VCaP (cell line): ENCODE results near the gene MRPL21.

ENCODE experiments used
- H3K27ac ChIP-seq: fragments of 450-650 bp; 2 replicates; pipeline ENCODE4 v1.5.1; 2017
- TF ChIP-seq, protein P1 (sequence below): fragments of 450-650 bp; conservative IDR thresholded peaks from 2 replicates; pipeline ENCODE4 v1.5.1; 2017; ENCODE audit warnings: mild to moderate bottlenecking, moderate library complexity

The MRPL21 gene

DNA sequence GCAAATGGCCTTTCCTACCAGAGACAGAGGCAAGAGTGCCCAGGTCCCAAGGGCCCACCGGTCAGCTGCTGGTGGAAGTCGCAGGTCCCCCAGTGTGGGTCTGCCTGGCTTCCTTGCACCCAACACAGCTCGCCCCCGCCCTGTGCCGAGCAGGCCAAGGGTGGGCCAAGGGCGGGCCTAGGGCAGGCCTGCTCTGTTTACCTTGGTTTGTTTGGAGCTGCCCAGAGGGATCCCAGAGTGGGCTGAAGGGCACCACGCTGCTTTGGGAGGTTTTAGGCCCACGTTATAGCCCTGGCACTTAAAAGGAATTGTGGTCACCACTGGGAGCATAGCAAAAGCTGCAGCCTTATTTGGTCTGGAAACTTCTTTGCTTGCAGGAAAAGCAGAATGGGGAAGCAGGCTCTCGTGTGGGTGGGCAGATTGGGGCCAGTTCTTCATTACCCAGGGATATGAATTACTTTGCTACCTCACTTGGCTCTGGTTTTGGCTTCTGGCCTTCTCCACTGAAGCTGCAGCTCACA is 39.2 kb upstream of the MRPL21 start:
- no peak overlapping the region for H3K27ac ChIP-seq
- TF ChIP-seq, protein P1, sequence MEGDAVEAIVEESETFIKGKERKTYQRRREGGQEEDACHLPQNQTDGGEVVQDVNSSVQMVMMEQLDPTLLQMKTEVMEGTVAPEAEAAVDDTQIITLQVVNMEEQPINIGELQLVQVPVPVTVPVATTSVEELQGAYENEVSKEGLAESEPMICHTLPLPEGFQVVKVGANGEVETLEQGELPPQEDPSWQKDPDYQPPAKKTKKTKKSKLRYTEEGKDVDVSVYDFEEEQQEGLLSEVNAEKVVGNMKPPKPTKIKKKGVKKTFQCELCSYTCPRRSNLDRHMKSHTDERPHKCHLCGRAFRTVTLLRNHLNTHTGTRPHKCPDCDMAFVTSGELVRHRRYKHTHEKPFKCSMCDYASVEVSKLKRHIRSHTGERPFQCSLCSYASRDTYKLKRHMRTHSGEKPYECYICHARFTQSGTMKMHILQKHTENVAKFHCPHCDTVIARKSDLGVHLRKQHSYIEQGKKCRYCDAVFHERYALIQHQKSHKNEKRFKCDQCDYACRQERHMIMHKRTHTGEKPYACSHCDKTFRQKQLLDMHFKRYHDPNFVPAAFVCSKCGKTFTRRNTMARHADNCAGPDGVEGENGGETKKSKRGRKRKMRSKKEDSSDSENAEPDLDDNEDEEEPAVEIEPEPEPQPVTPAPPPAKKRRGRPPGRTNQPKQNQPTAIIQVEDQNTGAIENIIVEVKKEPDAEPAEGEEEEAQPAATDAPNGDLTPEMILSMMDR = no peak

DNA sequence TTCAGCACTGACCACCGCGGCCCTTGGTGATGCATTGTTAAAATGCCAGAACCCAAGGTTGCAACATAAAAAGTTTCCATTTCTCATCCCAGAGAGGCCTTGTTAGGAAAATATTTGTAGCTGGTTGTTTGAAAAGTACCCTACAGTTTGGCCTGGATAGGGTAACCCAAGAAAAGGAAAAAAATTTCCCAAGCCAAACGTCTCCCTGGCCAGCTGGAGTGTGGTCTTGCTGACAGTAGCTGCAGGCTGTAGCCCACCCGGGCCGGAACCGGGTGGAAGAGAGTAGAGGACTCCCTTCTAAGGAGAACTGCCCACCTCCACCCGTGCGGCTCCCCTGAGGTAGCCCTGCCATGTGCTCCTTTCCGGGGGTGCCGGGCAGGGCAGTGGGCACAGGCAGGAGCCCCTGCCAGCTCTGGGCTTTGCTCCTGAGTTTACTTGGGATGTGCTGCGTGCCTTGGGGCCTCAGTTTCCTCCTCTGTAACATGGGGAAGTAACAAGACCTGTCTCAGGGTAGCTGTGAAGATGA is 38.5 kb upstream of the MRPL21 start:
- TF ChIP-seq, protein P1 = no peak
- H3K27ac ChIP-seq = no peak overlapping the region

DNA sequence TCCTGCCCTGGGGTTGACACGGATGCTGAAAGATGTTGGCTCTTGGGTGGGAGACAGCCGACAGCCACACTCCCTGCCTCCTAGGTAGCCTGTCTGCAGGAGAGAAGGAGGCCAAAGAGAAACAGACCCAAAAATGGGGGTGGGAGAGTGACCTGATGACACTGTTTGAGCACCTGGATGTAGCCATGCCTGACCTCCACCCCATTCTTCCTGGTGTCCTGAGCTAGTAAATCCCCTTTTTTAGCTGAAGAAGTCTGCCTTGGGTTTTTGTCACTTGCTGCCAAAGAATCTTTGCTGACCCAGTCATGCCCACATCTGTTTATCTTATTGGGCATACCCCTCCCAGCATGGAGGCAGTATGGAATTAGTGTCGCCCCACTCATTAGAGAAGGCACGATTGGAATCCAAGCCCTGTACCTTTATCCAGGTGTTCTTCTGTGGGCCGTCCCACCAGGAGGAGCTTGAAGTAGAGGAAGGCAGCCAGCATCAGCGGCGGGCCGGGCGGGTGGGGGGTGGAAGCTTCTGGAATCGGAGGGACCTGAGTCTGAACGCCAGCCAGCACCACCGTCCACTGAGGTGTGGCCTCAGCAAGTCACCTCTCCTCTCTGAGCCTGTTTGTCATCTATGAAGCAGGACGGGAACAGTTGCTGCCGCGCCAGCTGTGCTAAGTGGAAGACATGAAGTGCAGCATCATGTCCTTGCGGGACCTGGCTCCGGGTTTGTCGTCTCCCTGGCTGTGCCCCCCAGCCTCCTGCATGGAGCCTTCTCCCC is 37.9 kb upstream of the MRPL21 start:
- H3K27ac ChIP-seq = no peak overlapping the region
- TF ChIP-seq, protein P1 = no peak

DNA sequence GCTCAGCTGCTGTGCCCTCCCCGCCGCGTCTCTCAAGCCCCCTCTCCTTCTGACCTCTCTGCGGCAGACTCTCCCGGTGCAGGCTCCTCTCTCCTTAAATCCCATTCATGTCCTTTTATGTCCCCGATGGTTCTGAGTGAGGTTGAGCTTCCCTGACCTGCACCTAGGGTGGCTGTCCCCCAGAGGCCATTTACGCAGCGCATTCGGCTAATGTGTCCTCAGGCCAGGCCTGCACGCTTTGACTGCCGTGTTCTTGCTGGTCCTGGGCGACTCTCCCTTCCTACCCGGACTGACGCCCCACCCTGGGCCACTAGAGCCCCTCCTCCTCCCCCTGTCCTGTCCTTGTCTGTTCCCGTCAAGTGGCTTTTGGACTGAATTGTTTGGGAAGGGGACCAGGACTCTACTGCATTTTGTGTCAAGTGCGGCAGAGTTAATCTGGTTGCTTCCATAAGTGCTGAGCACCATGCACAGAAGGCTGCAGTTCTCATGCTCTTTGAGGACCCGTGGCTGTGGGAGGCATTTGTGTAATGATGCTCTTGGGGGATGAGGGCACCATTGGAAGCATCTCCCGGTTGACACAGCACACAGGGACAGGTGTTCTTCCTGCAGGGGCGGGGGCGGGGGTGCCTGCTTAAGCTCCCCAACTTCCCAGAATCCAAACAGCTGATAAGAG is 37.2 kb upstream of the MRPL21 start:
- TF ChIP-seq, protein P1 = no peak
- no peak overlapping the region for H3K27ac ChIP-seq

DNA sequence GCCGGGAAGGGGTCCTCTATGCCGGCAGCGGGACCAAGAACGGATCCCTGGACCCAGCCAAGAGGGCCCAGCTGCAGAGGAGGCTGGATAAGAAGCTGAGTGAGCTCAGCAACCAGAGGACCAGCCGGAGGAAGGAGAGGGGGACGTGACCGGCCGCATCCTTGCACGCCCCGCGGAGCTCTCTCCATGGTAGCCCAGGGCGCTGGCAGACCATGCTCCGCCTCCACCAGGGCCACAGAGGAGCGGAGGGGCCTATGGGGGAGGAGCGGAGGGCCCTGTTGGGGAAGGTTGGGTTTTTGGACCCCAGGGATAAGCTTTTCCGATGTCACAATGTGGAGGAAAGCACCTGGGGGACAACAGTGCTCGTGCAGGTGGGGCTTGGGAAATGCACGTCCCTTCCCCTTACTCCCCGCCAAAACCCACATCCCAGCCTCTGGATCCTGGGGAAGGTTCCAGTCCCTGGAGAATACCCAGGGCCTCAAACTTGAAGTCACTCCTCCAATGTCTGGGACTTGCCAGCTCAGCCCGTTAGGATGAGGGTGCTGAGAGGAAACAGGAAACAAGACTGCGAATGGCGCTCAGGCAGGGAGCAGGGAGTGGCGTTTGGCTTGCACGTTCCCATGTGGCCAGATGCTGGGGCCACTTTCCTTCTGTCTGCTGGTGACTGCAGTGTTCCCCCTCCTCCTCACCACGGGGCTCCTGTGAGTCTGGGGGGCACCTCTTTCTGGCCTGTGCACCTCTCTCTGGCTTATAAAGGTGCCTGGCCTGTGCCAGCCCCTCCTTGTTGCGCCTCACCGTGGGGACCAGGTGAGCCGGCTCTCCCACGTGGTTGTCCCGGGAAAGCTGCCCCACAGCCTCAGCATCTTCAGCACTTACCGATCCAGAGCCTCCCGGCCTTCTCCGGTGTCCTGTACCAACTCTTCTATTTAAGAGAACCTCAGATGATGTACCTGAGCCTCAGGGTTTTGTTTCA is 36.2 kb upstream of the MRPL21 start:
- TF ChIP-seq, protein P1 = no peak
- H3K27ac ChIP-seq = no peak overlapping the region

DNA sequence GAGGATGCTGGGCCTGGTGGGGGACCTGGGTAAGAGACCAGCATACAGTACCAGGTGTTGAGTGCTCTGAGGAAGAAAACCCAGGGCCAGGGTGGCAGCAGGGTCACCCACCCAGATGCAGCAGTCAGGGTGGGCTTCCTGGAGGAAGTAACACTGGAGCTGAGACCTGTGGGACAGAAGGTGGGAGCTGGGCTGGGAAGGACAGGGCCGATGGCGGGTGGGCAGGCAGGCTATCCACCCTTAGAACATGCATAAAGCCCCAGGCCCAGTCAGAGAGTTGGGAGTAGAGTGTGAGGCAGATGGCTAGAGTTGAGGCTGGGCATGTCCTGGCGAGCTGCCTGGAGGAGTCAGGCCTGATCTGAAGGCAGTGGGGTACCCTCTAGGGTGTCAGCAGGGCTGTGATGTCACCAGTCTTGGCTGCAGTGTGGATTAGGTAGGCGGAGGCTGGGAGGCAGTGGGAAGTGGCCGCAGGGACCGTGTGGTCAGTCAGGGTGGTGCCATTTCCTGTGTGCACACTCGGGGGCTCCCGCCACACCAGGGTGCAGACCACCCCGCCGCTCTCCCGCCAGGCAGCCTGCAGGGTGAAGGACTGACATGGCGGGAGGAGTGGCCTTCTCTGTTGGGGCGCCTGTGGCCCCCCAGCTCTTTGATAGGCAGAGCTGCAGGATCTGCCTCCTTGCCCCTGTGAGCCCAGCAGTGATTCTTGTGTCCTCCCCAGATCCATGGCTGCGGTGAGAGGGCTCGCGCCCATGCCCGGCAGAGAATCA is 35.4 kb upstream of the MRPL21 start:
- no peak overlapping the region for H3K27ac ChIP-seq
- TF ChIP-seq, protein P1 = no peak
